ENCODE results near the gene GRB2. TPM values are rescaled to one million over a fixed set of nuclear protein-coding genes. Genes with fewer than 3 reads are reported as not detected.
"Not testable (repeated sequence)": the region's sequence is repeated elsewhere in the genome, so short reads cannot be mapped to it uniquely, and the experiment has no call there.

The GRB2 gene
- 150 and 168 TPM in 2 replicates for total RNA-seq

- intact Hi-C loops (cut with micrococcal nuclease): loop anchor here (1.0 to 5.0 kb wide), 10 partner anchors 51 to 533 kb away; partner anchors contain the start of genes ARMC7, ATP5PD, FDXR and GGA3
Measured at GRCh38 chr17:75405365-75406221, at the start of gene GRB2. GRB2 (minus strand) TSS chr17:75405678; CDS start chr17:75393628, 12,050 bp downstream.

GRCh38 chr17:75454672-75455071 lies 49.2 kb upstream of the GRB2 start:
- intact Hi-C loops (cut with micrococcal nuclease): loop anchor here (10.0 kb wide), 1 partner anchor 400 kb away; the partner anchor contains the start of gene WBP2

- intact Hi-C loops (cut with micrococcal nuclease): loop anchor here (10.0 kb wide), 1 partner anchor 401 kb away; the partner anchor contains the start of gene WBP2
Measured at GRCh38 chr17:75454193-75454592, 48.7 kb upstream of the GRB2 start.

- intact Hi-C loops (cut with micrococcal nuclease): loop anchor here (10.0 kb wide), 1 partner anchor 405 kb away; the partner anchor contains the start of gene WBP2
Measured at GRCh38 chr17:75450270-75450669, 44.8 kb upstream of the GRB2 start.

GRCh38 chr17:75447951-75448856 lies 42.7 kb upstream of the GRB2 start:
- intact Hi-C loops (cut with micrococcal nuclease): no loop called here

- intact Hi-C loops (cut with micrococcal nuclease): not testable (repeated sequence)
Measured at GRCh38 chr17:75445896-75446295, 40.4 kb upstream of the GRB2 start.

- intact Hi-C loops (cut with micrococcal nuclease): no loop called here
Measured at GRCh38 chr17:75445296-75445695, 39.8 kb upstream of the GRB2 start.

- intact Hi-C loops (cut with micrococcal nuclease): no loop called here
Measured at GRCh38 chr17:75442168-75443103, 37.0 kb upstream of the GRB2 start.

- intact Hi-C loops (cut with micrococcal nuclease): no loop called here
Measured at GRCh38 chr17:75440738-75441448, 35.4 kb upstream of the GRB2 start.

GRCh38 chr17:75439287-75439686 lies 33.8 kb upstream of the GRB2 start:
- intact Hi-C loops (cut with micrococcal nuclease): no loop called here

- intact Hi-C loops (cut with micrococcal nuclease): not testable (repeated sequence)
Measured at GRCh38 chr17:75437404-75437803, 31.9 kb upstream of the GRB2 start.

- intact Hi-C loops (cut with micrococcal nuclease): not testable (repeated sequence)
Measured at GRCh38 chr17:75434433-75434832, 29.0 kb upstream of the GRB2 start.

- intact Hi-C loops (cut with micrococcal nuclease): no loop called here
Measured at GRCh38 chr17:75433218-75433783, 27.8 kb upstream of the GRB2 start.

GRCh38 chr17:75430159-75430974 lies 24.9 kb upstream of the GRB2 start:
- intact Hi-C loops (cut with micrococcal nuclease): no loop called here

- intact Hi-C loops (cut with micrococcal nuclease): no loop called here
Measured at GRCh38 chr17:75428543-75429469, 23.3 kb upstream of the GRB2 start.

GRCh38 chr17:75418531-75418930 lies 13.1 kb upstream of the GRB2 start:
- intact Hi-C loops (cut with micrococcal nuclease): no loop called here

- intact Hi-C loops (cut with micrococcal nuclease): no loop called here
Measured at GRCh38 chr17:75417054-75417580, 11.6 kb upstream of the GRB2 start.

All from T-helper 1 cell treated with Interleukin-12 subunit alpha and Interleukin-12 subunit beta and Interleukin-4 antibody, amounts not matched to agents 30 ng/mL and 1 ng/mL, for 36 hours (primary cell).